NCI-H2171 (cell line): ENCODE results near the gene TAF11L2.
"Not testable (repeated sequence)": the region's sequence is repeated elsewhere in the genome, so short reads cannot be mapped to it uniquely, and the experiment has no call there.

Experiments used
- DNase-seq: peaks from one replicate; lab custom pipeline; 2025; lab: John Stamatoyannopoulos, UW

The TAF11L2 gene

GRCh38 chr5:17497931-17498330, at the start of gene TAF11L2:
Gene TAF11L2, plus strand, starts transcription at chr5:17498231.
- not testable (repeated sequence) for DNase-seq

DNA sequence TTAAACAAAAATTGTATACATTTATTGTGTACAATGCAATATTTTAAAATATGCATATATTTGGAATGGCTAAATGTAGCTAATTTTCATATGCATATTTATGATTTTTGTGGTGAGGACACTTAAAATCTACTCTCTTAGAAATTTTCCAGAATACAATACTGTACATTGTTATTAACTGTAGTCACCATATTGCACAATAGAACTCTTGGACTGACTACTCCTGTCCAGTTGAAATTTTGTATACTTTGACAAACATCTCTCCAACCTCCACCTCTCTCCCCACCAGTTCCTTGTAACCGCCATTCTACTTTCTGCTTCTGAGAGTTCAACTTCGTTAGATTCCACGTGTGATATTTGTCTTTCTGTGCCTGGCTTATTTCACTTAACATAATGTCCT, 49.2 kb upstream of the TAF11L2 start:
- DNase-seq = no peak

DNA sequence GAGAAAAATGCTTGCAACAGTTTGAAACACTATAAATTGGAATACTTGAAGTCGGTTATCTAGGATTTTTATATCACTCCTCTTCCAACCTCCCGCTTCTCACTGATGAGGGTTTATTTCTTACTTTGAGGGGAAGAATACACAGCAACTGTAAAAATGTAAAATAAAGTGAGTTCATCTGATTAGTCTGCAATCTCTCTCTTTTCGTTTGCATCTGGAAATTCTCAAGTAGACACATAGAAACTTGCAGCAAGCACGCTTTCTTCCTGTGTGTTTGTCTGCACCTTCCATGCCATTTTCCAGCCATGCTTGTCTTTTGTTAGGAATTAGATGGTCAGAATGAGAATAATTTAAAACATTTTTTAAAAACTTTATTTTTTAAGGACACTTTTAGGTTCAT, 45.1 kb upstream of the TAF11L2 start:
- DNase-seq = no peak

- DNase-seq = no peak
Measured at GRCh38 chr5:17455942-17456341, 42.1 kb upstream of the TAF11L2 start.

DNA sequence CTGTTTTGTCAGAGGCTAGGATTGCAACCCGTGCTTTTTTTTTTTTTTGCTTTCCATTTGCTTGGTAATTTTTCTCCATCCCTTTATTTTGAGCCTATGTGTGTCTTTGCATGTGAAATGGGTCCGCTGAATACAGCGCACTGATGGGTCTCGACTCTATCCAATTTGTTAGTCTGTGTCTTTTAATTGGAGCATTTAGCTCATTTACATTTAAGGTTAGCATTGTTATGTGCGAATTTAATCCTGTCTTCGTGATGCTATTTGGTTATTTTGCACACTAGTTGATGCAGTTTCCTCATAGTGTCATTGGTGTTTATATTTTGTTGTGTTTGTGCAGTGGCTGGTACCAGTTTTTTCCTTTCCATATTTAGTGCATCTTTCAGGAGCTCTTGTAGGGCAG, 36.2 kb upstream of the TAF11L2 start:
- DNase-seq = no peak

- DNase-seq = no peak
Measured at GRCh38 chr5:17463653-17464052, 34.4 kb upstream of the TAF11L2 start.

GRCh38 chr5:17470064-17470463, 28.0 kb upstream of the TAF11L2 start:
- DNase-seq = no peak

DNA sequence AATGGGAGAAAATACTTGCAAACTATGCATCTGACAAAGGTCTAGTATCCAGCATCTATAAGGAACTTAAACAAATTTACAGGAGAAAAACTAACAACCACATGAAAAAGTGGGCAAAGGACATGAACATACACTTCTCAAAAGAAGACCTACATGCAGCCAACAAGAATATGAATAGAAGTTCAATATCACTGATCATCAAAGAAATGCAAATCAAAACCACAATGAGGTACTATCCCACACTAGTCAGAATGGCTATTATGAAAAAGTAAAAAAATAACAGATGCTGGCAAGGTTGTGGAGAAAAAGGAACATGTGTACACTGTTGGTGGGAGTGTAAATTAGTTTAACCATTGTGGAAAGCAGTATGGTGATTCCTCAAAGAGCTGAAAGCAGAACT, 23.0 kb upstream of the TAF11L2 start:
- DNase-seq = not testable (repeated sequence)

DNA sequence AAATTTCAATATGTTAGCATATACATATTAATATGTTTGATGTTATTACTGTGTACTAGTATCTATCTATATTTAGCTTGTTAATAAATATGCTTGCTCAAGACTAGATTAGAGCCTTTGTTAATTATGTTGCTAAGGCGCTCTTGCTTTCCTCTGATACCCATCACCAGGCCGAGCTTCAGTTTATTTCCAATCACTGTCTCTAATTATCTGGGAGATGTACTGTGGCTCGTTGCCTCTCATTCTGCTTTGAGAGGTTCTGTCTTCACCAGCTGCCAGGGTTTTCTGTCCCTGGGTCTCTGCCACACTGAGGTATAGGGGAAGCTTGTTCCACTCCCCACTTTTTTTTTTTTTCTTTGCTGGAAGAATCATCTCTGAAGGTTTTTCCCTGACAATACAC, 21.0 kb upstream of the TAF11L2 start:
- peak; percentile 46 for DNase-seq

GRCh38 chr5:17477573-17478265, 20.3 kb upstream of the TAF11L2 start:
- no peak for DNase-seq

- DNase-seq = peak; percentile 17
Measured at GRCh38 chr5:17481378-17481777, 16.7 kb upstream of the TAF11L2 start.

DNA sequence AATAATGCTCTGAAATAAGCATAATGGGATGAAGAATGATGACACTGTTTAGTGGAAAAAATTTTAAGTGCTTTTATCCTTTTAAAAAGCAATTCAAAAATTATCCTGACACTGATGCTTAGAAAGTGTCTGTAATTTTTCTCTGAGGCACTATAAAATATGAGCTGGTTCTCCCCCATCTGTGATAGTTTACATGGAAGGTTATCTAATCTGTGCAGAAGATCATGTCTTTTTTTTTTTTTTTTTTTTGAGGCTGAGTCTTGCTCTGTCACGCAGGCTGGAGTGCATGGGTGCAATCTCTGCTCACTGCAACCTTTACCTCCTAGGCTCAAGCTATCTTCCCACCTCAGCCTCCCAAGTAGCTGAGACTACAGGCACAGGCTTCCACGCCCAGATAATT, 15.2 kb upstream of the TAF11L2 start:
- DNase-seq = peak; percentile 73

DNA sequence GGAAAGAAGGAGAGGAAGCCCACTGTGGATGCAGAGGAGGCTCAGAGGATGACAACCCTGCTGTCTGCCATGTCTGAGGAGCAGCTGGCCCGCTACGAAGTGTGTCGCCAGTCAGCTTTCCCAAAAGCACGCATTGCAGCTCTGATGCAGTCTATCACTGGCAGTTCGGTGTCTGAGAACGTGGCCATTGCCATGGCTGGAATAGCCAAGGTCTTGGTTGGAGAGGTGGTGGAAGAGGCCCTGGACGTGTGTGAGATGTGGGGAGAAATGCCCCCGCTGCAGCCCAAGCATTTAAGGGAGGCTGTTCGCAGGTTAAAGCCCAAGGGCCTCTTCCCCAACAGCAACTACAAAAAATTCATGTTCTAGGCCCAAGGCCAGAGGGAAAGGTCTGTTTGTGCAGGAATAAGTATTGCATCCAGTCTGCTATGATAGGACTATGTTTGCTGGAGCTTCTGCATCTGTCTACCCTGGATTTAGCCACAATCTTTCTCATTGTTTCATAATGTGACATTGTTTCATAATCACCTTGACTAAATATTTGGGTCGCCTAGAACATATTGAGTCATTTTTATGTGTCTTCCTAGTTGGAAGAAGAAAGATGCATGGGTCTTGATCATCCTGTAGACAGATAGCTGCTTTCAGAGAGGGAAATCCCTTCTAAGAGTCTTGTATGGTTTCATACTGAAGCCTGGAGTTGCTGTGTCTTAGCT, 11.4 kb upstream of the TAF11L2 start:
- not testable (repeated sequence) for DNase-seq

GRCh38 chr5:17487174-17487512, 10.9 kb upstream of the TAF11L2 start:
- DNase-seq = no peak

DNA sequence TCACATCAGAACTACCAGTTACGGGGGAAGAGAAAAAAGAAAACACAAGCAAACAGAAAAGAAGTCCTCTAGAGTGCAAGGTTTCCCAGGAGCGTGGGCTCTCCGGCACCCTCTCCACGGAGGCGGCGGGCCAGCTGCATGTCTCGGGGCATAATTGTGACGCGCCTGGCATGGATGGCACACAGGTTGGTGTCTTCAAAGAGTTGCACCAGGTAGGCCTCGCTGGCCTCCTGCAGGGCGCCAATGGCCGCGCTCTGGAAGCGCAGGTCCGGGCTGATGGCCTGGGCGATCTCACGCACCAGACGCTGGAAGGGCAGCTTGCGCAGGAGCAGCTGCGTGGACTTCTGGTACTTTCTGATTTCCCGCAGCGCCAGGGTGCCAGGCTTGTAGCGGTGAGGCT, 6.8 kb upstream of the TAF11L2 start:
- not testable (repeated sequence) for DNase-seq

GRCh38 chr5:17492770-17493169, 5.3 kb upstream of the TAF11L2 start:
- no peak for DNase-seq

DNA sequence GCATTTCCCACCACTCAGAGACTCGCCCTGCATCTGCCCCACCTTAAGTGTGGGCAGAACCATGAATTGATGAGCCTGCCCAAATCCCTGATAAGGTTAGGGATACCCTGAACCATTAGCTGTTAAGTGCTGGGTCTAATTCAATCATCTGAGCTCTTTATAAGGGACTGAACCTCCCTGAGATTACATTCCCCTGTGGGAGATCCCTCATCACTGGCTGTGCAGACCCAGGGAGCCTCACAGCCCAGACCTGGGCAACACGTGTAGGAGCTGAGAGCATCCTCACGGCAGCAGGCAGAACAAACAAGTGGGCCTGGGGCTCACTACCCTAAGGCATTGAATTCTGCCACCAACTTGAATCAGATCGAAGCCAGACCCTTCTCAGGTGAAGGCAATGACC, 585 bp upstream of the TAF11L2 start:
- DNase-seq = no peak

- no peak for DNase-seq
Measured at GRCh38 chr5:17511775-17512325, 13.8 kb downstream of the TAF11L2 start.

DNA sequence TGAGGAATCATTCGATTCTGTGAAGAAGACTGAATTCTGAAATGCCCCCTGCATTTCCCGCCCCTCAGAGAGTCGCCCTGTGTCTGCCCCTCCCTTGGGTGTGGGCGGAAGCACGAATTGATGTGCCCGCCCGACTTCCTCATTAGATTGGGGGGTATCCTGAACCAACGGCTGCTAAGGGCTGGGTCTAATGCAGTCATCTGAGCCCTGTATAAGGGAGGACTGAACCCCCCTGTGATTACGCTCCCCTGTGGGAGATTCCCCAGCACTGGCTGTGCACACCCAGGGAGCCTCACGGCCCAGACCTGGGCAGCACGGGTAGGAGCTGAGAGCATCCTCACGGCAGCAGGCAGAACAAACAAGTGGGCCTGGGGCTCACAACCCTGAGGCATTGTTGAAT, 19.5 kb downstream of the TAF11L2 start:
- not testable (repeated sequence) for DNase-seq

DNA sequence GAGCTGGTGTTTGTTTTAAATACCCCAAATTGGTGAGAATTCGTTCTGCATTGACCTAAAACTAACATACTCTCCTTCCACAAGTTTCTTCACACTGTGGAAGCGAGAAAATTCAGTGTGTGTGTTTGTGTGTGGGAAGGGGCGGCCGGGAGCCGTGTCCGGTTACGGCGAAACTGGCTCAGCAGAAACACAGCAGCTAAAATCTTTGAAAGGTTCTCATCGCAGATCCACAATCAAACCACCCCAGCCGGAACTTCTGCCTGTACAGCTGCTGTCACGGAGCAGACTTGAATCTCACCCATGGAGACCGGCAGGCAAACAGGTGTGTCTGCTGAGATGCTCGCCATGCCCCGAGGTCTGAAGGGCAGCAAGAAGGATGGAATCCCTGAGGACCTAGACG, 20.0 kb downstream of the TAF11L2 start, which contains the start of gene TAF11L3:
Gene TAF11L3, plus strand, starts transcription at position 301 of the 400 bp plus-strand sequence.
- not testable (repeated sequence) for DNase-seq

DNA sequence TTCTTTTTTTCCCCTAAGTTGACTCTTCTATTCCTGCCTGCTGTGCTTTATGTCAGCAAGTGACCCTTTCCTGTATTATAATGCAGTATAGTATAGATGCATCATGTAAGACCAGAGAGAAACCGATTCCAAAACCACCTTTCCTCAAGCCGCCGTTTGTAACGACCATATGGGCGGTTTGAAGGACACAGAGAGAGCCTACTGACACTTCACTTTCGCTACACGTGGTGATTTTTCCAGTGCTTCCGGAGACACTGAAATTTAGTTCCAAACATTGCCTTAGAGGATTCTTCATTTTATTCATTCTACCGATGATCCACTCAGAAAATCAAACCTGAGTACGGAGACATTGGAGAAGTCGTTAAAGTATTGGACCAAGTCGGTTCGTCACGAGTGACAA, 21.5 kb downstream of the TAF11L2 start:
- not testable (repeated sequence) for DNase-seq

DNA sequence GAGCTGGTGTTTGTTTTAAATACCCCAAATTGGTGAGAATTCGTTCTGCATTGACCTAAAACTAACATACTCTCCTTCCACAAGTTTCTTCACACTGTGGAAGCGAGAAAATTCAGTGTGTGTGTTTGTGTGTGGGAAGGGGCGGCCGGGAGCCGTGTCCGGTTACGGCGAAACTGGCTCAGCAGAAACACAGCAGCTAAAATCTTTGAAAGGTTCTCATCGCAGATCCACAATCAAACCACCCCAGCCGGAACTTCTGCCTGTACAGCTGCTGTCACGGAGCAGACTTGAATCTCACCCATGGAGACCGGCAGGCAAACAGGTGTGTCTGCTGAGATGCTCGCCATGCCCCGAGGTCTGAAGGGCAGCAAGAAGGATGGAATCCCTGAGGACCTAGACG, 23.5 kb downstream of the TAF11L2 start, which contains the start of gene TAF11L4:
Gene TAF11L4, plus strand, starts transcription at position 301 of the 400 bp plus-strand sequence.
- not testable (repeated sequence) for DNase-seq

DNA sequence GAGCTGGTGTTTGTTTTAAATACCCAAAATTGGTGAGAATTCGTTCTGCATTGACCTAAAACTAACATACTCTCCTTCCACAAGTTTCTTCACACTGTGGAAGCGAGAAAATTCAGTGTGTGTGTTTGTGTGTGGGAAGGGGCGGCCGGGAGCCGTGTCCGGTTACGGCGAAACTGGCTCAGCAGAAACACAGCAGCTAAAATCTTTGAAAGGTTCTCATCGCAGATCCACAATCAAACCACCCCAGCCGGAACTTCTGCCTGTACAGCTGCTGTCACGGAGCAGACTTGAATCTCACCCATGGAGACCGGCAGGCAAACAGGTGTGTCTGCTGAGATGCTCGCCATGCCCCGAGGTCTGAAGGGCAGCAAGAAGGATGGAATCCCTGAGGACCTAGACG, 26.9 kb downstream of the TAF11L2 start, which contains the start of gene TAF11L5:
Gene TAF11L5, plus strand, starts transcription at position 301 of the 400 bp plus-strand sequence.
- DNase-seq = not testable (repeated sequence)
